ENCODE results near the gene DAD1.
"Not testable (repeated sequence)": the region's sequence is repeated elsewhere in the genome, so short reads cannot be mapped to it uniquely, and the experiment has no call there.

Gene DAD1

DNA sequence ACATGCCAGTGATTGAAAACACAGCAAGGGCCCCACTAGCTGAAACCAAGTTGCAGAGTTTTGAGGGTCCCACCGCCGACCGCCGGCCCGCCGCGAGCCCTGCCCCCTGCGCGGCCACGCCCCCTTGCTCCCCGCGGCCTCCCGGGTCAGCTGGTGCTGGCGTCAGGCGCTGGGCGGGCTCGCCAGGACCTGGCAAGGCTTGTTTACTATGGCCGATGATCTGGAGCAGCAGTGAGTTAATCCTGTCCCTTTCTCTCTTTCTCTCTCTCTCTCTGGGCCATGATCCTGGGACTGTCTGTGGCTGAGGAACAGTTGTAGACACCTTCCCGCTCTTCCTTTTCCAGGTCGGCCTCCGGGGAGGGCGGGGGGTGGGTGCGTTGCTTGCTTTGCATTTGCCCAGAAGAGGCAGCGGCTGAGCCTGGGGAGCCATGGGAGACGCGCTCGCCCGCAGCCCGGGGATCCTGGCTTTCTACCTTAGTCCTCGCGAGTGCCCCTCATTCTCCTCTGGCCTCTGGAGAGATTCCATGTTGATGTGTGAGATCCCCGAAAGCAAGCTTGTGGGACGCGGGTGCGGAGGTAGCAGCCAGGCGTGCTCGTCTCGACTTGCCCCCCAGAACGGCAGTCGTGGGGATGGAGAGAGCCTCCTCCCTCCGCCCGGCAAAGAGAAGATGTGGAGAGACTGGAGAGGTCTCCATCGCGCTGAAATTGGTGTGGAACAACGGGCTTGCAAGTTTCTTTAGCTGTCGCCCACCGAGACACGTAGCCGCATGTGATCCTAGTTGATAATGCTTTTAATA lies 9.3 kb upstream of the DAD1 start, which contains the start of gene ABHD4:
ABHD4 (plus strand) TSS at position 202 of the 797 bp plus-strand sequence; CDS start at position 209, 7 bp downstream.
- peak; percentile 44 for DNase-seq

DNA sequence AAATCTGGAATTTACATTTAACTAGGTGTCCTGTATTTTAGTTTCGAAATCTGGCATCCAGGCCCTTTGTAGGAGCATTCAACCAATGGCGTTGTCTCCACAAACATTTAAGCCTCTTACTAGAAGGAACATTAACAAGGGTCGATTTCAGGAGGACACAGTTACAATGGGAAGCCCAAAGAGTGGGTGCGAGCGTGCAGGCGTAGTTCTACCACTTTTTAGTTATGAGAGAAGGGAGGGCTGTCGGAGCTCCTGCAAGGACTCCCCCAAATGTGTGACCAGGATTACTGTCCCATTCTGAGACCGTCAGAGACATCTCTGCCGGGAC lies 8.7 kb upstream of the DAD1 start:
- DNase-seq, result no peak

- no peak for DNase-seq
These were observed 8.2 kb upstream of the DAD1 start for GRCh38 chr14:22597265-22597664.

- no peak for DNase-seq
These were observed 7.4 kb upstream of the DAD1 start for GRCh38 chr14:22596354-22596879.

DNA sequence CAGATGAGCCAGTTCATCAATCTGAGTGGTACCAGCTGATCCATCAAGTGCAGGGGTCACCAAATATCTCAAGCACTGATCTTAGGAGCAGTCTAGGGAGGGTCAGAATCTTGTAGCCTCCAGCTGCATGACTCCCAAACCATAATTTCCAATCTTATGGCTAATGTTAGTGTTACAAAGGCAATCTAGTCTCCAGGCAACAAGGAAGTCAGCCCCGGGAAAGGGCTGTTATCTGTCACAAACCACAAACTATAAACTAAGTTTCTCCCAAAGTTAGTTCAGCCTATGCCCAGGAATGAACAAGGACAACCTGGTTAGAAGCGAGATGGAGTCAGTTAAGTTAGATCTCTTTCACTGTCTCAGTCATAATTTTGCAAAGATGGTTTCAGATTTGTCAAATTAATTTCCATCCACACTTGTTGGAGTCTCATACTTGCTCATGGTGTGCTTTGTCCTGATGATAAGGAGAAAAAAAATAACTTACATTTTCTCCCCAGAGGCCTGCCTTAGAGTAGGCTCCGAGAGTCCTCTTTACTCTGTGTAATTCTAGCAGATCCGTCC lies 5.2 kb upstream of the DAD1 start:
- no peak for DNase-seq

GRCh38 chr14:22593601-22594000 lies 4.6 kb upstream of the DAD1 start:
- DNase-seq, result no peak

GRCh38 chr14:22593189-22593588 lies 4.2 kb upstream of the DAD1 start:
- no peak for DNase-seq

DNA sequence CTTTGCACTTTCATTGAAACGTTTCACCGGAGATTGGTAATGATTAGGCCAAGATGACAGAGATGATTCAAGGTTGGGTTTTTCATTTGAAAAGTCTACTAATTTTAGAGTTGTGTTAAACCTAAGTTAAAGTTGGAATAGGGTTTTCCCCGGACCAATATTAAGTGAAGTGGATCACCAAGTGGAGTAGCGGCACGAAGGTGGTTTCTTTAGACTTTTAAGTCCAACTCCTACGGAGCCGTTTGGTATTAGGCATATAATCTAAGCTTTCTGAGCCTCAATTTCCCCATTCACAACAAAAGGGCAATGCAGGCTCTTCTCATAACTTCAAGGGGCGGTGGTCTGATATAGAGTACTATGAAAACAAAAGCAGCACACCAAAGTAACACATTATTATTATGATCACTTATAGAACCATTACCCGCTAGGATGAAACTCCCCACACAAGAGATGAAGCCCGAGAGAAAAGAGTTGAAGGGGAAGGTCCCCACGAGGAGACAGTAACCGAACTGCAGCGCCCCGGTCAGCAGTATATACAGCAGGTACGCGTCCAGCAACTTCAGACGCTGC lies 413 bp downstream of the DAD1 start:
- no peak for DNase-seq

DNA sequence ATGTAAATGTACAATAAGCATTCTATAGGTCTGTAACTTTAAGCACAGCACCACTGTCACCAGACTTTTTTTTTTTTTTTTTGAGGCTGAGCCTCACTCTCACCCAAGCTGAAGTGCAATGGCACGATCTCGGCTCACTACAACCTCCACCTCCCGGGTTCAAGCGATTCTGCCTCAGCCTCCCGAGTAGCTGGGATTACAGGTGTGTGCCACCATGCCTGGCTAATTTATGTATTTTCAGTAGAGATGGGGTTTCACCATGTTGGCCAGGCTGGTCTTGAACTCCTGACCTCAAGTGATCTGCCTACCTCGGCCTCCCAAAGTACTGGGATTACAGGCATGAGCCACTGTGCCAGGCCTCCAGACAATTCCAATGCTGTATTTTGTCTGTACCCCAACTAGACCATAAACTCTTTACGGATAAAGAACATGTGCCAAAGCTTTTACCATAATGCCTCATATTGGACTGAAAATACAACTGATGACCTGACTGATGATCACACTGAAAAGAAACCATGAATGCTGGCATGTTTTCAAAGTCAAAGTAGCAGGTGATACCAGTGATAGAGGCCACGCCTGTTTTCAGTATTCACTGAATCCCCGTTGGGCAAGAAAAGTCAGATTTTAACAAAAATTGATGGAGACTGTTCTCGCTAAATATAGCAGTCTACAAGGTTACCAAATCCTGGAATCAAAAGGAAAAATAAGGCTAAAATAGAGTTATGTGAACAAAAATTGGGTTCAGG lies 1.2 kb downstream of the DAD1 start:
- not testable (repeated sequence) for DNase-seq

DNA sequence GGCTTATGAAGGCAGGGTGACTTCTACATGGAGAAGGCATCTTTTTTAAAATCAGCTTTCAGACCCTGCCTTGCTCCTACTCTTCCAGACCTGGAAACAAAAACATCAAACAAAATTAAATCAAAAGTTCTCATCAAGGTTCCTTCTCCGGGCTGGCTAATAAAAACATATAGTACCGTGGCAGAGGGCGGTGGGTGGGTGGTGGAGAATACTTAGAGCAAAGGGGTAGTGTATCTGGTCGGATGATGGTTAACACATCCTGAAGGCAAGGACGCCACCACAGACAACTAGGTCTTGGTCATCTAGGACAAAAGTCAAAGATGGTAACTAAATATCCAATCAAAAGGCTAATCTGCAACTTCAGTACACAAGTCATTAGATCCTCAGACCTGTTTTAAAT lies 1.8 kb downstream of the DAD1 start:
- no peak for DNase-seq

DNA sequence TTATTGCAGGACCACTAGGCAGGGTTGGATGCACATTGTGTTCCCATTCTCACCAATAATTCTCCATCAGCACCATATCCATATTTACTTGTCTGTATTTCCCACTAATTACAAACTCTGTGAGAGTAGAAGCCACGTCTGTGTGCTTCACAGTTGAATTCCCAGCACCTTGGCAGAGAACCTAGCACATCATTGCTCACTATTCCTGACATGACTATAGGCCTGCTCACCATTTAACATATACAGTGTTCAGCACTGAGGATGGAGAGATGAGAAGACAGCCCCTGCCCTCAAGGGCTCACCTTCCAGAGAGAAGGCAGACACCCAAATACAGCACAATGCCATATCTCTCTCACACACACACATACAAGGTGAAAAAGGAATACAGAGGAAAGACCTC lies 5.0 kb downstream of the DAD1 start:
- no peak for DNase-seq

GRCh38 chr14:22580625-22581024 lies 8.4 kb downstream of the DAD1 start:
- DNase-seq, result no peak

DNA sequence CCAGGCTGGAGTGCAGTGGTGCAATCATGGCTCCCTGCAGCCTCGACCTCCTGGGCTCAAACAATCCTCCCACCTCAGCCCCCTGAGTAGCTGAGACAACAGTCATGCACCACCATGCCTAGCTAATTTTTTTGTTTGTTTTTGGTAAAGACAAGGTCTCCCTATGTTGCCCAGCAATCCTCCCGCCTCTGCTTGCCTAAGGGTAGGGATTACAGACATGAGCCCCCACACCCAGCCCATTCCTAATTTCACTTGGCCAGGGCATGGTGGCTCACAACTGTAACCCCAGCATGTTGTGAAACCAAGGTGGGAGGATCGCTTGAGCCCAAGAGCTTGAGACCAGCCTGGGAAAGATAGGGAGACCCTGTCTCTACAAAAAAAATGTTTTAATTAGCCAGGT lies 9.1 kb downstream of the DAD1 start:
- DNase-seq, result no peak

GRCh38 chr14:22579236-22579635 lies 9.8 kb downstream of the DAD1 start:
- no peak for DNase-seq

DNA sequence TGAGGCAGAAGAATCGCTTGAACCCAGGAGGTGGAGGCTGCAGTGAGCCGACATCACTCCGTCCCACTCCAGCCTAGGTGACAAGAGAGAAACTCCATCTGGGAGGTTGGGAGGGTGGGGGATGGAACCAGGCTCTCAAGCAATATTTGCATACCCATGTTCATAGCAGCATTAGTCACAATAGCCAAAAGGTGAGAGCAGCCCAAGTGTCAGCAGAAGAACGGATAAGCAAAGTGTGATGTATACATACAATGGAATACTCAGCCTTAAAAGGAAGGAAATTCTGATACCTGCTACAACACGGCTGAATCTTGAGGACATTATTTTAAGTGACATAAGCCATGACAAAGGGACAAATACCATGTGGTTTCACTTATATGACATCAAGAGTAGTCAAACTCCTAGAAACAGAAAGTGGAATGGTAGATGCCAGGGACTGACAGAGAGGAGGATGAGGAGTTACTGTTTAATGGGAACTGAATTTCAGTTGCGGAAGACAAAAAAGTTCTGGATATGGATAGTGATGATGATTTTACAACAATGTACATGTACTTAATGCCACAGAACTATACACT lies 11.6 kb downstream of the DAD1 start:
- DNase-seq, result no peak

- DNase-seq, result no peak
These were observed 15.2 kb downstream of the DAD1 start for GRCh38 chr14:22573804-22574203.

GRCh38 chr14:22572562-22573058 lies 16.4 kb downstream of the DAD1 start:
- DNase-seq, result no peak

- DNase-seq, result peak; percentile 71
These were observed 18.7 kb downstream of the DAD1 start for GRCh38 chr14:22570132-22570949.

GRCh38 chr14:22569737-22570131 lies 19.3 kb downstream of the DAD1 start:
- no peak for DNase-seq

GRCh38 chr14:22569106-22569736 lies 19.8 kb downstream of the DAD1 start:
- no peak for DNase-seq

- no peak for DNase-seq
These were observed 21.6 kb downstream of the DAD1 start for GRCh38 chr14:22567437-22567836.

GRCh38 chr14:22566845-22567244 lies 22.2 kb downstream of the DAD1 start:
- no peak for DNase-seq

Data from NCI-H146 (cell line).